Stimulated activated CD4-positive, alpha-beta T cell treated with anti-CD3 and anti-CD28 coated beads, Interleukin-4, amount 100 ng/mL, for 24 hours (primary cell): Measurements from ENCODE around the gene DMKN.

Experiments used
- DNase-seq: peaks from one replicate; pipeline ENCODE4 v3.0.0-alpha.2; 2020

Gene DMKN

DNA sequence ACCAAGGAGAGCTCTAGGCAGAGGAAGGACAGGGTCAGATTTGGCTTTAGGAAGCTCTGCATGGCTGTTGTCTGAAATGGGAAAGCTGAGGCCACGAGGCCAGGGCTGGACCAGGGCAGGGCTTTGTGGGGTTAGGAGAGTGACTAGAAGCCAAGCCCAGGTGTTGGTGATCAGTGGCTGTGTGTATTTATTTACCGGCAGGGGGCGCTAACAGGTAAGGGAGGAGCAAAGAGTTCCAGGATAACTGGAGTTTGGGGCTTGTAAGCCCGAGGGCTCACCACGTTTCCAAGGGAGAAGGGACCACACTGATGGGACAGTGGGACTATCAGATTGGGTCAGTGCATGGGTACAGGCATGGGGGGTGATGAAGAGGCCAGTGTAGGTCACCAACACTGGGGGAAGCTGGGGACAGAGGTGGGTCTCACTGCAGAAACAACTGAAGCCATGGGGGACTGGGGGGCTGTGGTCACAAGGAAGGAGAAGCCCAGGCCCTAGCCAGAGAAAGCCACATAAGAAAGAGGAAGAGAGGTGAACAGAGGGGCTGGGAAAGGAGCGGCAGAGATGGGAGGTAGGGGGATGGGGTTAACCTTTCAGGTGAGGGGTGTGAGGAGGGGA, 35.8 kb upstream of the DMKN start:
- DNase-seq, result peak; percentile 67

DNA sequence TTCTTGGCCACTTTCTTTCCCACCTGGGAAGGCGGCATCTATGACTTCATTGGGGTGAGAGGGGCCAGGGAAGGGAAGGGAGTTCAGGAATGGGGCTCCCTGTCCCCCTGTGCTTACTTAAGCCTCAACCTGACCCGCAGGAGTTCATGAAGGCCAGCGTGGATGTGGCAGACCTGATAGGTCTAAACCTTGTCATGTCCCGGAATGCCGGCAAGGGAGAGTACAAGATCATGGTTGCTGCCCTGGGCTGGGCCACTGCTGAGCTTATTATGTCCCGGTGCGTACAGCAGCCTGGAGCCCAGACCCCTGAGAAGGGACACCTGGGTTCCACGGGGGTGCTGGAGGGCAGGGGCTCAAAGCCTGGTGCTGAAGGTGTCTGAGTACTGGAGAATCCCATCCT, 33.1 kb upstream of the DMKN start:
- no peak for DNase-seq

DNA sequence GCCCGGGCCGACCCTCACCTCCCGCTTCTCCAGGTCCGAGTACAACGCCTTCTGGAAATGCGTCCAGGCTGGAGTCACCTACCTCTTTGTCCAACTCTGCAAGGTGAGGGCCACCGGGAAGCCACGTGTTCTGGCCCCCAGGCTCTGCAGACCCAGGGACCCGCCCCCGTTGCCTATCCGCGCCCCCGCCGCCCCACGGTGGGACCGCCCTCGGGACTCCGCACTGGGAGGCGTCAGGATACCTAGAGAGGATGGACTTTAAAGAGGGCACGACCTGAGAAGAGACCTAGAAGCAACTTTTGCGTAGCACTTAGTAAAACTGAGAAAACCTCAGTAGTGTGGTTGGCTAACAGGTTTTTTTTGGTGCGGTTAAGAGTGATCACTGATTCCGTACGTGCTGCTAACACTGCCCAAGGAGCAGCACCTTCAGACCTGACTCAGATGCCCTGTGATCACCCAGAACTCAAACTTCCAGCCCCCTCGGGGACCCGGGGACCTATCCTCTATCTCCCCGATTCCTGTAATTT, 32.5 kb upstream of the DMKN start:
- DNase-seq, result peak; percentile 67

DNA sequence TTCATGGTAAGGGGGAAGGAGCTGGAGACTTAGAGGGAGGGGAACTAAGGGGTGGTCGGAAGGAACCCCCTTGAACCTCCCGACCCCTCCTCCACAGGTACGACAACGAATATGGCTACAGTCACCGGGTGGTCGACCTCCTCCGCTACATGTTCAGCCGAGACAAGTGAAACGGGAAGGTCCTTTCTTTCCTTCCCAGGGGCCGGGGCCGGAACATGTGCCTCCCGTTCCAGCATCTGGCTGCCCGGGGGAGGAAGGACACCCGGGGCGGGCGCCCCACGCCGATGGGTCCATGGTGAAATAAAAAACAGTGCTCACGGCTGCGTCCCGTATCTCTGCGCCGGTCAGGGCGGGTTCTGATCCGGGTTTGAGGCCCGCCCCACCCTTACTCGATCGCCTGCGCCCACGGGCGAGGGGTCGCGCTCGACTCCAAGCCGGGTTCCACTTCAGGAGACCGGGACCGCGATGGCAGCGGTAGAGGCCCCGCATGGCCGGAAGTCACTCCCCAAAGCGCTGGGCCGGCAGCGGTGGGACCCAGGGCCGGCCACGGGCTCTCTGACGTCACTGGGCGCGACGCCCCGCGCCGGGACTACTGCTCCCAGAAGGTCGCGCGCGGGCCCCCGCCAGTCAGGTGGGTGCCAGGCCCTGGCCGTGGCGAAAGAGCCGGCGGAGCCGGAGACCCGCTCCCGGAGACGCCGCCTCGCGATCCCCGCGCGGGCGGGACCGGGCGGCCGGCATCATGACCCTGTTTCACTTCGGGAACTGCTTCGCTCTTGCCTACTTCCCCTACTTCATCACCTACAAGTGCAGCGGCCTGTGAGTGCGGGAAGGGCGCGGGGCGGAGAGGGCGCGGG, 31.8 kb upstream of the DMKN start, which contains the start of gene TMEM147:
TSS of gene TMEM147 (plus strand) at position 626 of the 854 bp plus-strand sequence. CDS start at position 740, 114 bp downstream.
- peak; percentile 83 for DNase-seq

DNA sequence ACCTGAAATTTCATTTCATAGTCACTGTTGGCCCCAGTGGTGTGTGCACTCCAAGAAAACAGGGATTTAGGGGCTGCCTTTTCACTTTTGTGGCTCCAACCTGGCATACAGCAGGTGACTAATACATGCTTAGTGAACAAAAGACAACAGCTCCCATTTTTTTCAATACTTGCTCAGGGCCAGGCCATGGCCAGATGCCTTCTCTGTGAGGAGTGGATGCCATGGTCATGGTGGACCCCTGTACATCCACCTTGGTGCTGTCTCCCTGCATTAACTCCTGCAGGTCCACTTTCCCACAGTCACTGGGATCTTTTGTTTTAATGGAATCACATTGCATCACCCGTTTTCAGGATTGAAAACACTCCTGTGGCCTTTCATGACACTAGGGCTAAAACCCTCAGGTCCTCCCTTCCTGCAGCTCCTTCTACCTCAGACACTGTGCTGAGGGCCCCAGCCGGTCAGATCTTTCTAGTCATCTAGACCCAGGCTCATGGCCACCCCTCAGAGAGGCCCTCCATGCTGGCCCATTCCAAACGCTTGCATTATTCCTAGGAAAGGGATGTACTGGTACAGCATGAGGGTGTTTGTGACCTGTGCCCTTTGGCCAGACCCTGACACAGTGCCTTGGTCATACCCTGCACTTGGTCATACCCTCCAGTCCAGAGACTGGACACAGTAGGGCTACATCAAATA, 30.8 kb upstream of the DMKN start:
- DNase-seq, result no peak

DNA sequence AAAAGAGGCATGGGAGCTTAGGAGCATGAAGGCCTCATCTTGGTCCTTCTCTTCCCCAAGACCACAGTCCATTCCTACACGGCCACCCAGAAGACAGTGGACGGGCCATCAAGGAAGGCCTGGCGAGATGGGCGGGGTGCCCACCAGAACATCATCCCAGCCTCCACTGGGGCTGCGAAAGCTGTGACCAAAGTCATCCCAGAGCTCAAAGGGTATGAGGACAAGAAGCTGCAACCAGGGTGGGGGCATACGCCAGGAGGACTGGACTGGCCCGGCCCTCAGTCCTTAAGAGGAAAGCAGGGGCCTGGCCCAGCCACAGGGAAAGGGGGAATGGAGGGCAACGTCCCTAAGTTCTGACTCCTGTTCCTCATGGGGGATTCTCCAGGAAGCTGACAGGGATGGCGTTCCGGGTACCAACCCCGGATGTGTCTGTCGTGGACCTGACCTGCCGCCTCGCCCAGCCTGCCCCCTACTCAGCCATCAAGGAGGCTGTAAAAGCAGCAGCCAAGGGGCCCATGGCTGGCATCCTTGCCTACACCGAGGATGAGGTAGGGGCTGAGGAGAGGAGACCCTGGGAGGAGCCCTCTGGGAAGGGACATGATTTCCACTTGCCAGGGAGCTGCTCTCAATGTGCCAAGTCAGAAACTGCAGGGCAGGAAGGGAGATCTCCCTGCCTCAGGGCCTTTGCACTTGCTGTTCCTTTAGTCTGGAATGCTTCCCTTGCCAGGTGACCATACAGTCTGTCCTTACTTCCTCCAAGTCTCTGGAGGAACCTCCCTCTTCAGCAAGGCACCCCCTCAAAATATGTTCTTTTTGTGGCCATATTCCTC, 30.0 kb upstream of the DMKN start:
- no peak for DNase-seq

DNA sequence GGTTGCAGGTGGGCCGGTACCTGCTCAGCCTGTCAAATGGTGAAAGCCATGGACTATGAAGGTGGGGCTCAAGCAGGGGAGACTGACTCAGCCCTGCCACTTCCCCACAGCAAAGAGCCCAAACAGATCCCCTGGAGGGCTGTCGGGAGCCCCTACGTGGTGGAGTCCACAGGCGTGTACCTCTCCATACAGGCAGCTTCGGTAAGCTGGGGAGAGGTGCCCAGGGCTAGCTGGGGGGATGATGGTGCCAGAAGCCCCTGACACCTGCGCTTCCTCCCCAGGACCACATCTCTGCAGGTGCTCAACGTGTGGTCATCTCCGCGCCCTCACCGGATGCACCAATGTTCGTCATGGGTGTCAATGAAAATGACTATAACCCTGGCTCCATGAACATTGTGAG, 28.8 kb upstream of the DMKN start:
- no peak for DNase-seq

DNA sequence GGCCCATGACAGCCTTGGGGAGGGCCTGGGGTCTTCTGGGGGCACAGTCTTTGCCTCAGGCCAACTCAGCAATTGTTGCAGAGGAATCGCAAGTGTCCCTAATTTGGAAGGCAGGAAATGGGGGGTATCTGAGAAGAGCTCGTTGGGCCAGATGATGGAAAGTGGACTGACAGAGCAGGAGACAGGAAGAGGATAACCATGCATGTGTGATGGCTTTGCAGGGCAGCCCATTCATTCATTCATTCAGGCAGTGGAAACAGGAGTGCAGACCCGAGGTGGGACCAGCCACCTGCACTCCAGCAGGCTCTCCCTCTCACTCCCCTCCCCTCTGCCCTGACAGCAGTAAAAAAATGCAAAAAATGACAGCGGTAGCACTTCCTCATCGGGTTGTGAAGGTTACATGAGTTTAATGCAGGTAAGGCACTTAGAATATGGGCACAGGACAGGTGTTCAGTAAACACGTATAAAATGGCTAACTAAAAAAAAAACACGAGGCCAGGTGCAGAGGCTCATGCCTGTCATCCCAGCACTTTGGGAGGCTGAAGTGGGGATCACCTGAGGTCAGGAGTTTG, 27.0 kb upstream of the DMKN start:
- DNase-seq, result no peak

DNA sequence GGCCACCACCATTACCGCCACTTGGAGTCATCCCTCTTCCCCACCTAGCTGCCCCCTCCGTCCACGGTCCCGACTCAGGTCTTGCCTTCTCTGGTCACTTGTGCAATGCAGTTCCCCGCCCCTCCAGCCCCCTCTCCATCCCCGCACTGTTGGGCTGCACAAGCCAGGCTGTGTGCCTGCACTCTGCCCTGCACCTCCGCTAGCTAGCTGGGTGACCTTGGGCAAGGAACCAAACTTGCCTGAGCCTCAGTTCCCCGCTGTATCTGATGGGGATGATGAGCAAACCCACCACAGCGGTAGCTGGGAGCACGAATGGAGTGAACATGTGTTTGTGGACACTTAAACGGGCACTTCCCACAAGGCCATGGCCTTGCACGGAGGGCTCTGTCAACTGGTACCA, 26.4 kb upstream of the DMKN start:
- DNase-seq, result no peak

DNA sequence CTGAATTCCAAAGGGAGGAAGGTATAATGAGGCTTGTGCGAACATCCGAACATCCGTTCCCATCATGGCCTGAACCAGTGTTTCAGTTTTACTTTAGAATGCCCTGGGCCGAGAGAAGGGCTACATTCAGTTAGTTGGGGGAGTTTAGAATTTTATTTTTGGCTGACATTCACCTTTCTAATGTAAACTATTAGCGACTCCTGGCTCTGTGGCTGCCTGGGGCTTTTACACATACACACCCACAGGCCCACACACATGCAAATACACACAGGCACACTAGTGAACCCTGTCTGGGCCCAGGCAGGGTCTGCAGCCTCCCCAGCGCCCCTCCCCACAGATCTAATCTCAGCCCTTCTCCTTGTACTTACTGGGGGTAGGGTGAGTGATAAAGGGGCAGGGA, 25.9 kb upstream of the DMKN start:
- no peak for DNase-seq

DNA sequence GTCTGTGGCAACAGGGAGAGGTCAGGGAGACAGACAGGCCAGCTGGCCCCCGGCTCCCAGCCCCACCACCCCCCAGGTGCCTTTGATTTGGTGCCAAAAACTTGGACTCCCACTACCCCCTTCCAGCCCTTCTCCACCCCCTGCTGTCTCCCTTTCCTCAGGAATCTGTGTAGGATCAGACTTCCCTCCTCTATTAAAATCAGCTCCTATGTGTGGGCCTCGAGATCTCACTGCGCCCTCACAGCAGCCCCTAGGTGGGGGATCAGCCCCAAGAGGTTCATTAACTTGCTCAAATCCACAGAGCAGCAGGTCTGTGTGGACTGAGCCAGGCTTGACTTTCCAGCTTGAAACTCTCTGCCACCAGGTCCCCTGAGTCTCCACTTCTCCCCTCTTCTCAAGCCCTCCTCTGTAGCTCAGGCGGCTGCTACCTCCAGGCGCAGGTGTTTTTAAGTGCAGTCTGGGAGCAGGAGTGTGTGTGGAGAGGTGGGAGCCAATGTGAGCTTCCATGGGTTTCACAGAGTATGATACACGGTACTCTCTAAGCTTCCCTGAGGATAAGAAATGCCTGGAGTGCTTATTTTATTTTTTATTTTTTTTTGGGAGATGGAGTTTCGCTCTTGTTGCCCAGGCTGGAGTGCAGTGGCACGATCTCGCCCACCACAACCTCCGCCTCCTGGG, 21.5 kb upstream of the DMKN start:
- no peak for DNase-seq

DNA sequence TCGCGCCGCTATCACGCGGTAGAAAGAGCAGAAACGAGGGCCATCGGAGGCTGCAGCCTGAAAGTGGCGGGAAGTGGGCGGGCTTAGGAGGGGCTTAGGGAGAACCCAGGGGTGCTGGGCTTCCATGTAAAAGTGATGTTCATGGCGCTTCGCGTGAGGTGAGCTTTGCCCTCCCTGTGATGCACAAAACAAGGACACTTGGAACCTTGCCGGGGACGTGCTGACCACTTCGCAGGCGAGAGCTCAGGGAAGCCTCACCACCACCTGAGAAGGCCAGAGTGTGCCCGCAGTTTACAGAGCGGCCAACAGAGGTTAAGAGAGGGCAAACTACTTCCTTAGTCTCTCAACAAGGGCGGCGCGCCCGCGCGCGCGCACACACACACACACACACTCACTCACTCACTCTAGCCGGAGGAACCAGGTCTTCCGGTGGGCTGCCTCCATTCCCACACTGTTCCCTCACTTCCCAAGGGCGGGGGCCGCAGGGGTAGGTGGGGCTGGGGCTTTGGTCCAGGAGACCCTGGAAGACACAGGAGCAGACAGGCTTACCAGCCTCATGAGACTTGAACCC, 20.5 kb upstream of the DMKN start:
- DNase-seq, result no peak

DNA sequence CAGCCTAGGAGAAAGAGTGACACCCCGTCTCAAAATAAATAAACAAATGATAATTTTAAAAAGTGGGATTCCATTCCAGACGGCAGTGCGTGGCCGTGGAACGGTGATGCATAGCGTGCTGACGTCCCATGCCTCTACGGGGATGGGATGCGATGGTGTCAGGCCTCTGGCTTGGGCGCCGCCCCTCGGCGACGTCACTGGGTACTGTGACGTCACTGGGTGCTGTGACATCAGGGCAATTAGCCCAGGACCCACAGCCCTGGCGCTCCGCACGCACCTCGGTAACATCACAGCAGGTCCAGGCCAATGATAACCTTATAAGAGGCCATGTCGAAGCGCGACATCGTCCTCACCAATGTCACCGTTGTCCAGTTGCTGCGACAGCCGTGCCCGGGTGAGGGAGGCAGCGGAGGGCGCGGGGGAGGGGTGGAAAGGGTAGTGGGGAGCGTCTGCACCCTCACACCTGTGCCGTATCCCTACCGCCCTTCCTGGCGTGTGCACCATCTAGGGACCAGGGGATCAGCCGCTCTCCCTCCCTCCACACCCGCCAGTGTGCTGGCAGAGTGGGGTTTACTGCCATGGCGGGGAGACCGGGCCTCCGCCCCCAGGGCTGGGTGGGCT, 19.9 kb upstream of the DMKN start, which contains the start of gene GAPDHS:
TSS of gene GAPDHS (plus strand) at position 256 of the 621 bp plus-strand sequence. CDS start at position 328, 72 bp downstream.
- no peak for DNase-seq

DNA sequence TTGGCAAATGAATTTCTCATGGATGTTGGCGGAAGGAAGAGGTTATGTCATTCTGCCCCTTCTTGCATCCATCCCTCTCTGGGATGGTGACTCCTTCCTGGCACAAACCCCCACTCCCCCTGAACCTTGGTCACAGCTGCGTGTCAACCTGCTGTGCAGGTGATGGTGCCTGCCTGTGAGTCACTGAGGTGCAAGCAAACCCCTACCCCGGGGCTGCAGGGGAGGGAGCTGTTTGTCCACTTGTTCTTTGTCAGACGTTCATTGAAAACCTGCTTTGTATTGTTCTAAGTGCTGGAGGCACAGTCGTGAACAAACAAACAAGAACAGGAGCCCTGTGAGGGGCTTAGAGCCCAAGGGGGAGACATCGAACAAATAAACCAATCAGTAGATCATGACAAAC, 17.8 kb upstream of the DMKN start:
- no peak for DNase-seq

DNA sequence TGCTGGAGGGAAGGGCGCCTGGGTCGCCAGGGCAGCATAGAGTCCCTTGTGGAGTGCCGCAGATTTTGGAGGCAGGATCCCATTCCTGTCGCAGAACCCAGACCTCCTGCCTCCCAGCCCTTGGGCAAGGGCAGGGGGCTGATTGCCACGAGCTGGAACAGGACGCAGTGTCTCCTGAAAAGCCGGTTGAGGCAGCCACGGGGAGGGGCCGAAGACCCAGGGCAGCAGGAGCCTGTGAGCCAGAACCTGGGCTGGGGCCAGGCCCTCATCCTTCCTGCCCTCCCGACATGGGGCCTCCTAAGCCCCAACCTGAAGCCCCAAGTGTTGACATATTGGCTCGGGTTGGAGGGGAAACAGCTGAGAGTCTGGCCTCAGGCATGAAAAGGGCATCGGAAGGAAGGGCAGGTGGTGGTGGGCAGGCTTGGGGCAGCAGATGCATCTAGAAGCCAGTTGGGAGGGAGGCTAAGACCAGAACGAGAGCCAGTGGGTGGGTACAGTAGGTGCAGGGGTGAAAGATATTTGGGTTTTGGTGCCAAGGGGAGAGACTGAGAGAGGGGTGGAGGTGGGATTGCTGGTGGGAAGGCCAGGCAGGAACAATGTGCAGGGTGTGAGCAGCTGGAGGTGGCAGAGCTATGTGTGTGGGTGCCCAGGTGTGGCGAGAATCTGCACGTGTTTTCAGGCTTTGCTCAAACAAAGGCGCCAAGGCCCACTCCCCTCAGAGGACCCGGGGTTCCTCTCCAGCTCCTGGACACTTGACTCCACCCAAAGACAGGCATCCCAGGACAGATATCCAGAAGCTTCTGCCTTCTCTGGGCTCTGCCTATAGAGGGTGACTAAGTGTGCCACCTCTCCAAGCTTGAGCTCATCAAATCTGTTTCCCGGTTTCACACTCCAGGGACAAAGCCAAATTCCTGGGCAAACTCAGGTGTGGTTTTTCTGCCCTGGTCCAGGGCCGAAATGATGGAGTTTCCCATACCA, 16.1 kb upstream of the DMKN start:
- no peak for DNase-seq

DNA sequence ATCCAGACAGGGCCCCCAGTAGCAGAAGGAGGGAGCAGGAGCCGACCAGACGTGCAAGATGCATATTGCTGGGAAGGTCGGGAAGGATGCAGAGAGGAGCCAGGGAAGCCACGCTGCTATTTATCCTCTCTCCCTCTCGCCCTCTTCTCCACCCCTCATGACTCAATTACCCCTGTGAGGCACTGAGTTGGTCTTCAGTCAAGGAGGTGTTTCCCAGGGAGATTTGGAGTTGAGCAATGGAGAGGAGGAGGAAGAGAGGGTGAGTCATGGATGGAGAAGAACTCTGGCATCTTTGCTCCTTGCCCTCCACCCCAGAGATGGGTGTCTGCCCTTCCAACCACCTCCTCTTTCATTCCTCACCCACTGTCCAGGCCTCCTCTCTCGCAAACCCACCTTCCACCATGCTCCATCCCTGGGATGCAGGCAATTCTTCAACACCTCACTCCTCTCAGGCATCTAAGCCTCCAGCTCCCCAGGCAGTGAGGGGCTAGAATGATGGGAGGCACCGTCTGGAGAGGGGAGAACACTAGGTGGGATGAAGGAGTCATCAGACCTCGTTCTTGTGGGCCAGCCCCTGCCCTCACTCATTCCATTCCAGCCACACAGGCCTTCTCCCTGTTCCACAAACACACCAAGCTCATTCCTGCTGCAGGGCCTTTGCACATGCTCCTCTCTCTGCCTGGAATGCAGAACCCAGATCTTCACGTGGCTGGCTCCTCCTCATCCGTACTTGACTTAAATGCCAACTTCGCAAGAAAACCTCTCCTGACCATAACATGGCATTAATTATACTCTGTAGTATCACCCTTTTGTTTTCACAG, 15.0 kb upstream of the DMKN start, which contains the start of gene SBSN:
TSS of gene SBSN (minus strand) at position 94 of the 821 bp plus-strand sequence. CDS start at position 64, 30 bp downstream.
- no peak for DNase-seq

DNA sequence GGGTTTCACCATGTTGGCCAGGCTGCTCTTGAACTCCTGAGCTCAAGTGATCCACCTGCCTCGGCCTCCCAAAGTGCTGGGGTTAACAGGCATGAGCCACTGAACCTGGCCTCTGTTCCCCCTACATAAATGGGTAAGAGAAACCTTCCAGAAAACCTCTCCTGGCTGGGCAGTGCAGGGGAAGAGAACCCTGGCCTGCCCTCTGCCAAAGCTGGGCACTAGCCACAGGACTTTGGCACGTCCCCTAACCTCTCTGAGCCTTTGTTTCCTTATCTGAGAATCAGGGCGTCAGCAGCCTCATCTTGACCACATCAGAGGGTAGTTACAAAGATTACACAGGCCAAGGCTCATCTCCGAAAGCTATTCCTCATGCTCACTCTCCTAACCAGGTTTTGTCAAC, 12.4 kb upstream of the DMKN start:
- DNase-seq, result no peak

DNA sequence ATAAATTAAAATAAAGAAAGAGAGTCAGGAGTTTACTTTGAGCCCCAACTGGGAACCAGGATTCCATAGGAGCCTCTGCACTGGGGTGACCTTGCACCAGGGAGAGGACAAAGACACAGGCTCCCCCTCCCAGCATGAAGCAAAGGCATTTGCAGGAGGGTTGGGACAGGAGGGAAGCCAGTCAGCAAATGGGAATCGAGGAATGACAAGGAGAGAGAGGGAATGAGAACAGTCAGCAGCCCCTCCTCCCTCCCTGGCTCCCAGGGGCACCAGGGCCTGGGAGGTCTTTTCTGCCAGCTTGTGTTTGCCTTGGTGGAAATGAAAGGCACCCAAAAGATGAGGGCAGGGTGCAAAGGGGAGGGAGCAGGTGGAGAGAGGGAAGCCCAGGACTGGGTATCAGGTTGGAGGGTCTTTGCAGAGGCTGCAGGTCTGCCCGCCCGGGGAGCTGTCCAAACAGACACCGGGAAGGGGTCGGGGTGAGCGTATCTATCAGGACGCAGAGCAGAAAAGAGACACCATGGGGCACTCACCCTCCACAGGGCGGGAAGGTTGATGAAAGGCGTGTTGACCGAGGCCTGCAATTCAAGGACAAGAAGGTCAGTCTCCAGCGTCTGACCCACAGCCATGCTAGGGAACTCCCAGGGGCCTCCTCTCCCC, 10.9 kb upstream of the DMKN start:
- DNase-seq, result no peak
